GM23338 (cell line): ENCODE results near the gene MSL2. TPM values are rescaled to one million over a fixed set of nuclear protein-coding genes. Genes with fewer than 3 reads are reported as not detected.

Experiments used
- ATAC-seq: fragments of 200-7000 bp; cut with Tn5 transposase; 3 replicates; pipeline ENCODE4 v1.9.1; 2020
- DNase-seq: peaks from one replicate; pipeline ENCODE4 v3.0.0-alpha.2; 2015; ENCODE audit warnings: low spot score
- H2AFZ ChIP-seq: fragments of 200-600 bp; sonication (generic); 2 replicates; pipeline ENCODE4 v1.8.0; 2016; ENCODE audit warnings: antibody characterized with exemption, mild to moderate bottlenecking, moderate library complexity
- H3F3A ChIP-seq: fragments of 200-600 bp; sonication (generic); replicated peaks from 2 replicates; pipeline ENCODE4 v1.8.0; 2017; ENCODE audit warnings: antibody characterized with exemption, mixed run types, low read depth
- H3K27ac ChIP-seq: fragments of 200-600 bp; sonication (generic); 2 replicates; pipeline ENCODE4 v1.6.1; 2016; ENCODE audit warnings: low read depth
- H3K27me3 ChIP-seq: fragments of 200-600 bp; sonication (generic); 2 replicates; pipeline ENCODE4 v1.8.0; 2016; ENCODE audit warnings: mild to moderate bottlenecking, mixed run types, moderate library complexity; ENCODE audit not compliant: insufficient read depth
- H3K36me3 ChIP-seq: fragments of 200-600 bp; sonication (generic); 2 replicates; pipeline ENCODE4 v1.8.0; 2016; ENCODE audit warnings: mild to moderate bottlenecking; ENCODE audit not compliant: insufficient read depth
- H3K4me1 ChIP-seq: fragments of 200-600 bp; sonication (generic); 2 replicates; pipeline ENCODE4 v1.8.0; 2016; ENCODE audit warnings: mild to moderate bottlenecking, moderate library complexity; ENCODE audit not compliant: insufficient read depth
- H3K4me2 ChIP-seq: fragments of 200-600 bp; sonication (generic); 2 replicates; pipeline ENCODE4 v1.7.1; 2017; ENCODE audit warnings: mixed run types
- H3K4me3 ChIP-seq: fragments of 200-600 bp; sonication (generic); 2 replicates; pipeline ENCODE4 v1.6.1; 2016; ENCODE audit warnings: mixed run types
- H3K79me2 ChIP-seq: fragments of 200-600 bp; sonication (generic); replicated peaks from 2 replicates; pipeline ENCODE4 v1.8.0; 2017; ENCODE audit warnings: mild to moderate bottlenecking; ENCODE audit not compliant: insufficient read depth
- H3K9me2 ChIP-seq: fragments of 200-600 bp; sonication (generic); 2 replicates; pipeline ENCODE4 v1.8.0; 2017; ENCODE audit not compliant: insufficient read depth
- H4K20me1 ChIP-seq: fragments of 200-600 bp; sonication (generic); replicated peaks from 2 replicates; pipeline ENCODE4 v1.8.0; 2017; ENCODE audit warnings: mild to moderate bottlenecking; ENCODE audit not compliant: insufficient read depth
- H3K27ac Mint-ChIP-seq: 2 replicates; pipeline ENCODE4 v1.8.0; 2020; ENCODE audit warnings: inconsistent platforms, mild to moderate bottlenecking, moderate library complexity, mixed read lengths
- H3K27me3 Mint-ChIP-seq: 3 replicates; pipeline ENCODE4 v1.8.0; 2022; ENCODE audit warnings: low read depth, mild to moderate bottlenecking, moderate library complexity, mixed read lengths, inconsistent platforms; ENCODE audit not compliant: insufficient read depth, poor library complexity
- H3K36me3 Mint-ChIP-seq: 3 replicates; pipeline ENCODE4 v1.8.0; 2021; ENCODE audit warnings: low read depth, mild to moderate bottlenecking, inconsistent platforms, moderate library complexity, mixed read lengths
- H3K4me1 Mint-ChIP-seq: 3 replicates; pipeline ENCODE4 v1.8.0; 2020; ENCODE audit warnings: mild to moderate bottlenecking, inconsistent platforms, mixed read lengths
- H3K4me3 Mint-ChIP-seq: 3 replicates; pipeline ENCODE4 v1.8.0; 2021; ENCODE audit warnings: moderate library complexity, mild to moderate bottlenecking, inconsistent platforms, mixed read lengths
- H3K9me3 Mint-ChIP-seq: 3 replicates; pipeline ENCODE4 v1.8.0; 2020; ENCODE audit warnings: moderate library complexity, mild to moderate bottlenecking, inconsistent platforms, mixed read lengths
- CREB1 ChIP-seq: fragments of 250-450 bp; sonication (Bioruptor Pico); IDR thresholded peaks from 2 replicates; pipeline ENCODE4 v1.5.0; 2020; ENCODE audit warnings: low read depth, mild to moderate bottlenecking, moderate library complexity
- EZH2 ChIP-seq: fragments of 200-600 bp; sonication (generic); IDR thresholded peaks from one replicate; pipeline ENCODE4 v1.8.0; 2017; ENCODE audit warnings: antibody characterized with exemption, mild to moderate bottlenecking, low read depth; ENCODE audit not compliant: unreplicated experiment
- EZH2phosphoT487 ChIP-seq: fragments of 200-600 bp; sonication (generic); IDR thresholded peaks from one replicate; pipeline ENCODE4 v1.8.1; 2018; ENCODE audit warnings: antibody characterized with exemption; ENCODE audit not compliant: unreplicated experiment
- JUNB ChIP-seq: IDR thresholded peaks from one replicate; pipeline ENCODE4 v1.6.1; 2016; ENCODE audit warnings: antibody characterized with exemption; ENCODE audit not compliant: unreplicated experiment
- NANOG ChIP-seq: IDR thresholded peaks from 2 replicates; pipeline ENCODE4 v1.6.1; 2016; ENCODE audit warnings: antibody characterized with exemption, borderline replicate concordance
- STAT1 ChIP-seq: IDR thresholded peaks from one replicate; pipeline ENCODE4 v1.6.1; 2016; ENCODE audit warnings: antibody characterized with exemption; ENCODE audit not compliant: unreplicated experiment
- ZNF114 ChIP-seq: fragments of 250-450 bp; sonication (Bioruptor Pico); IDR thresholded peaks from 2 replicates; pipeline ENCODE4 v1.5.0; 2020; ENCODE audit warnings: mild to moderate bottlenecking, moderate library complexity
- ZNF331 ChIP-seq: fragments of 250-450 bp; sonication (Bioruptor Pico); IDR thresholded peaks from 2 replicates; pipeline ENCODE4 v1.5.0; 2020; ENCODE audit warnings: low read depth, mild to moderate bottlenecking, moderate library complexity
- polyA plus RNA-seq: library from polyadenylated mRNA; unstranded; fragments of >200 nt; fragmentation: Nextera tagmentation; extraction: Ambion mirVana; gene quantifications from 2 replicates; pipeline ENCODE4 v1.2.1, GENCODE V29; 2016
- total RNA-seq: library from RNA; depleted of rRNA; stranded (reverse); fragments of >200 nt; shearing (Covaris generic); gene quantifications from 2 replicates; pipeline ENCODE4 v1.2.3, GENCODE V29; 2014
- TF ChIP-seq, protein P1 (sequence below), 2 experiments: fragments of 200-600 bp in 1 of 2; sonication (generic) in 1 of 2; conservative IDR thresholded peaks; 2 replicates each; pipeline versions ENCODE4 v1.5.1 to v1.6.1; 2016 to 2017; ENCODE audit warnings: antibody characterized with exemption in 2 of 2, low read depth in 2 of 2, mild to moderate bottlenecking in 2 of 2, moderate library complexity in 1 of 2
- TF ChIP-seq, protein P2 (sequence below): IDR thresholded peaks from one replicate; pipeline ENCODE4 v1.6.1; 2018; ENCODE audit warnings: antibody characterized with exemption; ENCODE audit not compliant: unreplicated experiment
- TF ChIP-seq, protein P3 (sequence below): fragments of 250-450 bp; sonication (Bioruptor Pico); IDR thresholded peaks from 2 replicates; pipeline ENCODE4 v1.5.0; 2020; ENCODE audit warnings: mild to moderate bottlenecking, moderate library complexity
- TF ChIP-seq, protein P4 (sequence below): IDR thresholded peaks from 2 replicates; pipeline ENCODE4 v1.6.1; 2016; ENCODE audit warnings: antibody characterized with exemption

MSL2 gene
- total and polyA plus RNA-seq, 2 experiments from 2014 or later: 7.5 to 50.6 TPM

DNA sequence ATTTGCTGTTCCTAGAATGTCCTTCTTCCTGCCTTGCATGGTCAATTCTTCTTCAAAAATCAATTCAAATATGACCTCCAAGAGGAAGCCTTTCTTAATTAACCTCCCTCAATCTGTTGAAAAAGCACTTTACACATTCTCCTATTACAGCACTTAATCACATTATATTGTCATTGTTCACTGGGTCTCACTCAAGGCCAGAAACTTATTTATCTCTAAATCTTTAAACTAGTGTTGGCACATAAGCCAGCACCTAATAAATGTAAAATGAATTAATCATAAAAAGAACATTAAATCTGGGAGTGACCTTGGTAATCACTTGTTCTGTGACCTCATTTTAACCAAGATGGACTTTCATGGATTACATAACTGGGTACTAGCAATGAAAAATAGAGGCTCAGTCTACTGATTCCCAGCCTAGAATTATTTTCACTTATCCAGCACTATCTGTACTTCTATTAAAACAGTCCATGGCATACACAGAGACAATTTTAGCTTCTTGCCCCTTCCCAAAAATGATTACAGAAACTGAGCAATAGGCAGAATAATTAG, 22.1 kb downstream of the MSL2 start:
- Histone ChIP-seq H3K4me1 (peaks cover 11% of the 10 kb centered on the region), H3K4me2 (no peak overlapping the region), H3K9me2 (no peaks in the 10 kb centered on the region), H4K20me1 (peaks cover 68% of the 10 kb centered on the region), H3K4me3 (no peak overlapping the region), H3F3A (no peaks in the 10 kb centered on the region), H3K27me3 (no peaks in the 10 kb centered on the region), H2AFZ (no peak overlapping the region), H3K79me2 (peaks cover 100% of the 10 kb centered on the region), H3K36me3 (no peaks in the 10 kb centered on the region), H3K27ac (no peak overlapping the region)
- DNase-seq (no peak), ATAC-seq (no peak)
- Mint-ChIP-seq H3K36me3 (no peaks in the 10 kb centered on the region), H3K27ac (no peak overlapping the region), H3K27me3 (no peaks in the 10 kb centered on the region), H3K4me3 (no peak overlapping the region), H3K4me1 (peaks cover 7% of the 10 kb centered on the region; the same call in 2 of the 3 replicates), H3K9me3 (no peaks in the 10 kb centered on the region)
- TF ChIP-seq ZNF331 (CRISPR knock-in tag): no peak
- no peak for TF ChIP-seq CREB1 (CRISPR knock-in tag)
- no peak for TF ChIP-seq EZH2phosphoT487
- TF ChIP-seq, protein P1, sequence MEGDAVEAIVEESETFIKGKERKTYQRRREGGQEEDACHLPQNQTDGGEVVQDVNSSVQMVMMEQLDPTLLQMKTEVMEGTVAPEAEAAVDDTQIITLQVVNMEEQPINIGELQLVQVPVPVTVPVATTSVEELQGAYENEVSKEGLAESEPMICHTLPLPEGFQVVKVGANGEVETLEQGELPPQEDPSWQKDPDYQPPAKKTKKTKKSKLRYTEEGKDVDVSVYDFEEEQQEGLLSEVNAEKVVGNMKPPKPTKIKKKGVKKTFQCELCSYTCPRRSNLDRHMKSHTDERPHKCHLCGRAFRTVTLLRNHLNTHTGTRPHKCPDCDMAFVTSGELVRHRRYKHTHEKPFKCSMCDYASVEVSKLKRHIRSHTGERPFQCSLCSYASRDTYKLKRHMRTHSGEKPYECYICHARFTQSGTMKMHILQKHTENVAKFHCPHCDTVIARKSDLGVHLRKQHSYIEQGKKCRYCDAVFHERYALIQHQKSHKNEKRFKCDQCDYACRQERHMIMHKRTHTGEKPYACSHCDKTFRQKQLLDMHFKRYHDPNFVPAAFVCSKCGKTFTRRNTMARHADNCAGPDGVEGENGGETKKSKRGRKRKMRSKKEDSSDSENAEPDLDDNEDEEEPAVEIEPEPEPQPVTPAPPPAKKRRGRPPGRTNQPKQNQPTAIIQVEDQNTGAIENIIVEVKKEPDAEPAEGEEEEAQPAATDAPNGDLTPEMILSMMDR (conservative IDR thresholded peaks at IDR 0.05; ENCODE audit: low read depth in 2 of 2): no peak
- TF ChIP-seq, protein P2, sequence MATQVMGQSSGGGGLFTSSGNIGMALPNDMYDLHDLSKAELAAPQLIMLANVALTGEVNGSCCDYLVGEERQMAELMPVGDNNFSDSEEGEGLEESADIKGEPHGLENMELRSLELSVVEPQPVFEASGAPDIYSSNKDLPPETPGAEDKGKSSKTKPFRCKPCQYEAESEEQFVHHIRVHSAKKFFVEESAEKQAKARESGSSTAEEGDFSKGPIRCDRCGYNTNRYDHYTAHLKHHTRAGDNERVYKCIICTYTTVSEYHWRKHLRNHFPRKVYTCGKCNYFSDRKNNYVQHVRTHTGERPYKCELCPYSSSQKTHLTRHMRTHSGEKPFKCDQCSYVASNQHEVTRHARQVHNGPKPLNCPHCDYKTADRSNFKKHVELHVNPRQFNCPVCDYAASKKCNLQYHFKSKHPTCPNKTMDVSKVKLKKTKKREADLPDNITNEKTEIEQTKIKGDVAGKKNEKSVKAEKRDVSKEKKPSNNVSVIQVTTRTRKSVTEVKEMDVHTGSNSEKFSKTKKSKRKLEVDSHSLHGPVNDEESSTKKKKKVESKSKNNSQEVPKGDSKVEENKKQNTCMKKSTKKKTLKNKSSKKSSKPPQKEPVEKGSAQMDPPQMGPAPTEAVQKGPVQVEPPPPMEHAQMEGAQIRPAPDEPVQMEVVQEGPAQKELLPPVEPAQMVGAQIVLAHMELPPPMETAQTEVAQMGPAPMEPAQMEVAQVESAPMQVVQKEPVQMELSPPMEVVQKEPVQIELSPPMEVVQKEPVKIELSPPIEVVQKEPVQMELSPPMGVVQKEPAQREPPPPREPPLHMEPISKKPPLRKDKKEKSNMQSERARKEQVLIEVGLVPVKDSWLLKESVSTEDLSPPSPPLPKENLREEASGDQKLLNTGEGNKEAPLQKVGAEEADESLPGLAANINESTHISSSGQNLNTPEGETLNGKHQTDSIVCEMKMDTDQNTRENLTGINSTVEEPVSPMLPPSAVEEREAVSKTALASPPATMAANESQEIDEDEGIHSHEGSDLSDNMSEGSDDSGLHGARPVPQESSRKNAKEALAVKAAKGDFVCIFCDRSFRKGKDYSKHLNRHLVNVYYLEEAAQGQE: no peak
- TF ChIP-seq JUNB: no peak
- no peak for TF ChIP-seq EZH2
- no peak for TF ChIP-seq NANOG
- no peak for TF ChIP-seq ZNF114 (CRISPR knock-in tag)
- TF ChIP-seq, protein P3, sequence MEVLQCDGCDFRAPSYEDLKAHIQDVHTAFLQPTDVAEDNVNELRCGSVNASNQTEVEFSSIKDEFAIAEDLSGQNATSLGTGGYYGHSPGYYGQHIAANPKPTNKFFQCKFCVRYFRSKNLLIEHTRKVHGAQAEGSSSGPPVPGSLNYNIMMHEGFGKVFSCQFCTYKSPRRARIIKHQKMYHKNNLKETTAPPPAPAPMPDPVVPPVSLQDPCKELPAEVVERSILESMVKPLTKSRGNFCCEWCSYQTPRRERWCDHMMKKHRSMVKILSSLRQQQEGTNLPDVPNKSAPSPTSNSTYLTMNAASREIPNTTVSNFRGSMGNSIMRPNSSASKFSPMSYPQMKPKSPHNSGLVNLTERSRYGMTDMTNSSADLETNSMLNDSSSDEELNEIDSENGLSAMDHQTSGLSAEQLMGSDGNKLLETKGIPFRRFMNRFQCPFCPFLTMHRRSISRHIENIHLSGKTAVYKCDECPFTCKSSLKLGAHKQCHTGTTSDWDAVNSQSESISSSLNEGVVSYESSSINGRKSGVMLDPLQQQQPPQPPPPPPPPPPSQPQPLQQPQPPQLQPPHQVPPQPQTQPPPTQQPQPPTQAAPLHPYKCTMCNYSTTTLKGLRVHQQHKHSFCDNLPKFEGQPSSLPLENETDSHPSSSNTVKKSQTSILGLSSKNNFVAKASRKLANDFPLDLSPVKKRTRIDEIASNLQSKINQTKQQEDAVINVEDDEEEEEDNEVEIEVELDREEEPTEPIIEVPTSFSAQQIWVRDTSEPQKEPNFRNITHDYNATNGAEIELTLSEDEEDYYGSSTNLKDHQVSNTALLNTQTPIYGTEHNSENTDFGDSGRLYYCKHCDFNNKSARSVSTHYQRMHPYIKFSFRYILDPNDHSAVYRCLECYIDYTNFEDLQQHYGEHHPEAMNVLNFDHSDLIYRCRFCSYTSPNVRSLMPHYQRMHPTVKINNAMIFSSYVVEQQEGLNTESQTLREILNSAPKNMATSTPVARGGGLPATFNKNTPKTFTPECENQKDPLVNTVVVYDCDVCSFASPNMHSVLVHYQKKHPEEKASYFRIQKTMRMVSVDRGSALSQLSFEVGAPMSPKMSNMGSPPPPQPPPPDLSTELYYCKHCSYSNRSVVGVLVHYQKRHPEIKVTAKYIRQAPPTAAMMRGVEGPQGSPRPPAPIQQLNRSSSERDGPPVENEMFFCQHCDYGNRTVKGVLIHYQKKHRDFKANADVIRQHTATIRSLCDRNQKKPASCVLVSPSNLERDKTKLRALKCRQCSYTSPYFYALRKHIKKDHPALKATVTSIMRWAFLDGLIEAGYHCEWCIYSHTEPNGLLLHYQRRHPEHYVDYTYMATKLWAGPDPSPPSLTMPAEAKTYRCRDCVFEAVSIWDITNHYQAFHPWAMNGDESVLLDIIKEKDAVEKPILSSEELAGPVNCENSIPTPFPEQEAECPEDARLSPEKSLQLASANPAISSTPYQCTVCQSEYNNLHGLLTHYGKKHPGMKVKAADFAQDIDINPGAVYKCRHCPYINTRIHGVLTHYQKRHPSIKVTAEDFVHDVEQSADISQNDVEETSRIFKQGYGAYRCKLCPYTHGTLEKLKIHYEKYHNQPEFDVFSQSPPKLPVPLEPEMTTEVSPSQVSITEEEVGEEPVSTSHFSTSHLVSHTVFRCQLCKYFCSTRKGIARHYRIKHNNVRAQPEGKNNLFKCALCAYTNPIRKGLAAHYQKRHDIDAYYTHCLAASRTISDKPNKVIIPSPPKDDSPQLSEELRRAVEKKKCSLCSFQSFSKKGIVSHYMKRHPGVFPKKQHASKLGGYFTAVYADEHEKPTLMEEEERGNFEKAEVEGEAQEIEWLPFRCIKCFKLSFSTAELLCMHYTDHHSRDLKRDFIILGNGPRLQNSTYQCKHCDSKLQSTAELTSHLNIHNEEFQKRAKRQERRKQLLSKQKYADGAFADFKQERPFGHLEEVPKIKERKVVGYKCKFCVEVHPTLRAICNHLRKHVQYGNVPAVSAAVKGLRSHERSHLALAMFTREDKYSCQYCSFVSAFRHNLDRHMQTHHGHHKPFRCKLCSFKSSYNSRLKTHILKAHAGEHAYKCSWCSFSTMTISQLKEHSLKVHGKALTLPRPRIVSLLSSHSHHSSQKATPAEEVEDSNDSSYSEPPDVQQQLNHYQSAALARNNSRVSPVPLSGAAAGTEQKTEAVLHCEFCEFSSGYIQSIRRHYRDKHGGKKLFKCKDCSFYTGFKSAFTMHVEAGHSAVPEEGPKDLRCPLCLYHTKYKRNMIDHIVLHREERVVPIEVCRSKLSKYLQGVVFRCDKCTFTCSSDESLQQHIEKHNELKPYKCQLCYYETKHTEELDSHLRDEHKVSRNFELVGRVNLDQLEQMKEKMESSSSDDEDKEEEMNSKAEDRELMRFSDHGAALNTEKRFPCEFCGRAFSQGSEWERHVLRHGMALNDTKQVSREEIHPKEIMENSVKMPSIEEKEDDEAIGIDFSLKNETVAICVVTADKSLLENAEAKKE: no peak
- TF ChIP-seq, protein P4, sequence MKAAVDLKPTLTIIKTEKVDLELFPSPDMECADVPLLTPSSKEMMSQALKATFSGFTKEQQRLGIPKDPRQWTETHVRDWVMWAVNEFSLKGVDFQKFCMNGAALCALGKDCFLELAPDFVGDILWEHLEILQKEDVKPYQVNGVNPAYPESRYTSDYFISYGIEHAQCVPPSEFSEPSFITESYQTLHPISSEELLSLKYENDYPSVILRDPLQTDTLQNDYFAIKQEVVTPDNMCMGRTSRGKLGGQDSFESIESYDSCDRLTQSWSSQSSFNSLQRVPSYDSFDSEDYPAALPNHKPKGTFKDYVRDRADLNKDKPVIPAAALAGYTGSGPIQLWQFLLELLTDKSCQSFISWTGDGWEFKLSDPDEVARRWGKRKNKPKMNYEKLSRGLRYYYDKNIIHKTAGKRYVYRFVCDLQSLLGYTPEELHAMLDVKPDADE: no peak
- no peak for TF ChIP-seq STAT1
